HEK293 (cell line): ENCODE data around the gene ANKRD33B.
"Not testable (repeated sequence)": the region's sequence is repeated elsewhere in the genome, so short reads cannot be mapped to it uniquely, and the experiment has no call there.

ENCODE experiments used
- CTCF ChIA-PET: fragments of 350-600 bp; formaldehyde crosslinking; extraction: SDS; loops from one replicate; lab custom pipeline; 2021; ENCODE audit warnings: antibody characterized with exemption; lab: Yijun Ruan, JAX
- POLR2A ChIA-PET: fragments of 300-600 bp; formaldehyde crosslinking; extraction: SDS; loops from one replicate; lab custom pipeline; 2020; ENCODE audit warnings: antibody characterized with exemption, inconsistent platforms; lab: Yijun Ruan, JAX
- H3K27ac ChIP-seq: fragments of 200-500 bp; sonication (Bioruptor generic); 2 replicates; pipeline ENCODE4 v1.5.1; 2014; ENCODE audit warnings: low read depth, low read length, control low read depth, inconsistent platforms; ENCODE audit errors: extremely low read depth
- H3K36me3 ChIP-seq, 2 experiments: fragments of 200-500 bp in 1 of 2; sonication (Bioruptor generic) in 1 of 2; 1 replicate in 1 of 2; 2 replicates in 1 of 2; pipeline ENCODE4 v1.5.1; 2014 to 2017; ENCODE audit warnings: inconsistent platforms in 2 of 2, low read length in 2 of 2; ENCODE audit not compliant: control insufficient read depth in 2 of 2, insufficient read depth in 1 of 2
- H3K4me1 ChIP-seq: fragments of 200-500 bp; sonication (Bioruptor generic); 2 replicates; pipeline ENCODE4 v1.5.1; 2014; ENCODE audit warnings: mild to moderate bottlenecking, low read length, inconsistent platforms; ENCODE audit not compliant: control insufficient read depth, insufficient read depth
- H3K4me3 ChIP-seq: 2 replicates; pipeline ENCODE4 v1.5.1; 2011; ENCODE audit warnings: low read depth, mild to moderate bottlenecking, control low read depth, low read length, moderate library complexity
- H3K9me3 ChIP-seq: fragments of 200-500 bp; sonication (Bioruptor generic); 2 replicates; pipeline ENCODE4 v1.5.1; 2014; ENCODE audit warnings: low read depth, low read length, inconsistent platforms; ENCODE audit not compliant: control insufficient read depth, insufficient read depth
- HOXC10 ChIP-seq: sonication (generic); formaldehyde crosslinking; IDR thresholded peaks from 2 replicates; pipeline ENCODE4 v1.8.1; 2023; ENCODE audit warnings: mild to moderate bottlenecking, missing genetic modification reagents
- KLF9 ChIP-seq: fragments of 450-650 bp; formaldehyde crosslinking; IDR thresholded peaks from 2 replicates; pipeline ENCODE4 v1.5.1; 2016; ENCODE audit warnings: missing biosample characterization, missing genetic modification characterization, low read depth
- SP3 ChIP-seq: fragments of 450-650 bp; formaldehyde crosslinking; IDR thresholded peaks from 2 replicates; pipeline ENCODE4 v1.5.1; 2016; ENCODE audit warnings: missing biosample characterization, missing genetic modification characterization
- SP7 ChIP-seq: fragments of 450-650 bp; formaldehyde crosslinking; IDR thresholded peaks from 2 replicates; pipeline ENCODE4 v1.5.1; 2016; ENCODE audit warnings: missing biosample characterization, missing genetic modification characterization
- ZBTB11 ChIP-seq: fragments of 450-650 bp; formaldehyde crosslinking; conservative IDR thresholded peaks from 2 replicates; pipeline ENCODE4 v1.5.1; 2016; ENCODE audit warnings: low read depth, missing biosample characterization, missing genetic modification characterization
- ZBTB17 ChIP-seq: fragments of 450-650 bp; formaldehyde crosslinking; IDR thresholded peaks from 2 replicates; pipeline ENCODE4 v1.5.1; 2016; ENCODE audit warnings: missing biosample characterization, missing genetic modification characterization
- ZBTB8A ChIP-seq: fragments of 450-650 bp; formaldehyde crosslinking; IDR thresholded peaks from 2 replicates; pipeline ENCODE4 v1.5.1; 2016; ENCODE audit warnings: missing biosample characterization, missing genetic modification characterization
- ZNF23 ChIP-seq: fragments of 450-650 bp; formaldehyde crosslinking; IDR thresholded peaks from 2 replicates; pipeline ENCODE4 v1.5.1; 2016; ENCODE audit warnings: missing biosample characterization, missing genetic modification characterization, borderline replicate concordance
- ZNF248 ChIP-seq: fragments of 450-650 bp; formaldehyde crosslinking; IDR thresholded peaks from 2 replicates; pipeline ENCODE4 v1.5.1; 2017; ENCODE audit warnings: missing biosample characterization, missing genetic modification characterization
- ZNF302 ChIP-seq: fragments of 450-650 bp; formaldehyde crosslinking; IDR thresholded peaks from 2 replicates; pipeline ENCODE4 v1.5.1; 2016; ENCODE audit warnings: missing biosample characterization, missing genetic modification characterization, low read depth
- ZNF366 ChIP-seq: fragments of 450-650 bp; formaldehyde crosslinking; conservative IDR thresholded peaks from 2 replicates; pipeline ENCODE4 v1.5.1; 2016; ENCODE audit warnings: missing biosample characterization, missing genetic modification characterization
- ZNF37A ChIP-seq: fragments of 450-650 bp; IDR thresholded peaks from 2 replicates; pipeline ENCODE4 v1.5.1; 2018; ENCODE audit warnings: missing biosample characterization, missing genetic modification characterization
- ZNF449 ChIP-seq: fragments of 450-650 bp; formaldehyde crosslinking; IDR thresholded peaks from 2 replicates; pipeline ENCODE4 v1.5.1; 2017; ENCODE audit warnings: missing biosample characterization, mild to moderate bottlenecking, missing genetic modification characterization, moderate library complexity
- ZNF521 ChIP-seq: fragments of 450-650 bp; formaldehyde crosslinking; IDR thresholded peaks from 2 replicates; pipeline ENCODE4 v1.5.1; 2017; ENCODE audit warnings: missing biosample characterization, mild to moderate bottlenecking, missing genetic modification characterization
- ZNF558 ChIP-seq: fragments of 450-650 bp; formaldehyde crosslinking; IDR thresholded peaks from 2 replicates; pipeline ENCODE4 v1.5.1; 2016; ENCODE audit warnings: missing biosample characterization, missing genetic modification characterization
- ZNF560 ChIP-seq: fragments of 450-650 bp; formaldehyde crosslinking; IDR thresholded peaks from 2 replicates; pipeline ENCODE4 v1.5.1; 2017; ENCODE audit warnings: missing biosample characterization, missing genetic modification characterization, borderline replicate concordance
- ZNF621 ChIP-seq: fragments of 450-650 bp; formaldehyde crosslinking; IDR thresholded peaks from 2 replicates; pipeline ENCODE4 v1.5.1; 2017; ENCODE audit warnings: missing biosample characterization, missing genetic modification characterization
- ZNF629 ChIP-seq: fragments of 450-650 bp; formaldehyde crosslinking; IDR thresholded peaks from 2 replicates; pipeline ENCODE4 v1.5.1; 2017; ENCODE audit warnings: missing biosample characterization, missing genetic modification characterization
- ZNF654 ChIP-seq: fragments of 450-650 bp; formaldehyde crosslinking; IDR thresholded peaks from 2 replicates; pipeline ENCODE4 v1.5.1; 2016; ENCODE audit warnings: low read depth, missing biosample characterization, missing genetic modification characterization
- ZNF707 ChIP-seq: fragments of 450-650 bp; formaldehyde crosslinking; IDR thresholded peaks from 2 replicates; pipeline ENCODE4 v1.5.1; 2016; ENCODE audit warnings: missing biosample characterization, missing genetic modification characterization
- ZNF776 ChIP-seq: fragments of 450-650 bp; formaldehyde crosslinking; IDR thresholded peaks from 2 replicates; pipeline ENCODE4 v1.5.0; 2017; ENCODE audit warnings: missing biosample characterization, missing genetic modification characterization, borderline replicate concordance
- ZSCAN16 ChIP-seq: fragments of 450-650 bp; formaldehyde crosslinking; IDR thresholded peaks from 2 replicates; pipeline ENCODE4 v1.5.1; 2016; ENCODE audit warnings: missing biosample characterization, missing genetic modification characterization
- ZXDB ChIP-seq: fragments of 450-650 bp; formaldehyde crosslinking; IDR thresholded peaks from 2 replicates; pipeline ENCODE4 v1.5.1; 2016; ENCODE audit warnings: missing biosample characterization, missing genetic modification characterization
- TF ChIP-seq, protein P1 (sequence below): fragments of 450-650 bp; formaldehyde crosslinking; IDR thresholded peaks from 2 replicates; pipeline ENCODE4 v1.5.1; 2016; ENCODE audit warnings: missing biosample characterization, missing genetic modification characterization
- TF ChIP-seq, protein P2 (sequence below): fragments of 450-650 bp; formaldehyde crosslinking; IDR thresholded peaks from 2 replicates; pipeline ENCODE4 v1.5.1; 2017; ENCODE audit warnings: missing biosample characterization, missing genetic modification characterization

The ANKRD33B gene

GRCh38 chr5:10549123-10549514, 14.8 kb upstream of the ANKRD33B start:
- H3K4me1 ChIP-seq, POLR2A ChIA-PET, H3K9me3 ChIP-seq, H3K4me3 ChIP-seq, H3K27ac ChIP-seq, H3K36me3 ChIP-seq: not testable (repeated sequence)
- CTCF ChIA-PET, result interaction anchor here (2.8 kb wide), 1 partner anchor 95 kb away, joined by 18 read pairs; no protein-coding TSS in a partner anchor

GRCh38 chr5:10550222-10550995, 13.5 kb upstream of the ANKRD33B start:
- TF ChIP-seq ZBTB8A (tag by site-specific recombination) (no peak), KLF9 (no peak), SP3 (tag by site-specific recombination) (no peak), ZBTB17 (tag by site-specific recombination) (no peak), HOXC10 (CRISPR knock-in tag) (no peak), SP7 (tag by site-specific recombination) (no peak), ZNF521 (tag by site-specific recombination) (no peak), ZNF560 (tag by site-specific recombination) (no peak), ZNF302 (tag by site-specific recombination) (no peak), ZNF776 (tag by site-specific recombination) (no peak), ZNF449 (no peak), ZNF37A (tag by site-specific recombination) (no peak), ZNF248 (tag by site-specific recombination) (no peak)
- TF ChIP-seq, protein P1, sequence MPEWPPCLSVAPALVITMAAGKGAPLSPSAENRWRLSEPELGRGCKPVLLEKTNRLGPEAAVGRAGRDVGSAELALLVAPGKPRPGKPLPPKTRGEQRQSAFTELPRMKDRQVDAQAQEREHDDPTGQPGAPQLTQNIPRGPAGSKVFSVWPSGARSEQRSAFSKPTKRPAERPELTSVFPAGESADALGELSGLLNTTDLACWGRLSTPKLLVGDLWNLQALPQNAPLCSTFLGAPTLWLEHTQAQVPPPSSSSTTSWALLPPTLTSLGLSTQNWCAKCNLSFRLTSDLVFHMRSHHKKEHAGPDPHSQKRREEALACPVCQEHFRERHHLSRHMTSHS, result no peak
- TF ChIP-seq, protein P2, sequence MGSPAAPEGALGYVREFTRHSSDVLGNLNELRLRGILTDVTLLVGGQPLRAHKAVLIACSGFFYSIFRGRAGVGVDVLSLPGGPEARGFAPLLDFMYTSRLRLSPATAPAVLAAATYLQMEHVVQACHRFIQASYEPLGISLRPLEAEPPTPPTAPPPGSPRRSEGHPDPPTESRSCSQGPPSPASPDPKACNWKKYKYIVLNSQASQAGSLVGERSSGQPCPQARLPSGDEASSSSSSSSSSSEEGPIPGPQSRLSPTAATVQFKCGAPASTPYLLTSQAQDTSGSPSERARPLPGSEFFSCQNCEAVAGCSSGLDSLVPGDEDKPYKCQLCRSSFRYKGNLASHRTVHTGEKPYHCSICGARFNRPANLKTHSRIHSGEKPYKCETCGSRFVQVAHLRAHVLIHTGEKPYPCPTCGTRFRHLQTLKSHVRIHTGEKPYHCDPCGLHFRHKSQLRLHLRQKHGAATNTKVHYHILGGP (tag by site-specific recombination), result no peak
- H3K27ac ChIP-seq, result no peak overlapping the region
- no peak overlapping the region for H3K4me3 ChIP-seq
- peaks cover 12% of the 10 kb centered on the region for H3K4me1 ChIP-seq
- POLR2A ChIA-PET, result interaction anchor here (0.7 to 1.9 kb wide), 8 partner anchors 11 to 197 kb away, joined by 3 to 20 read pairs (median 5); partner anchors contain the start of genes ANKRD33B and MARCHF6
- H3K9me3 ChIP-seq, result no peaks in the 10 kb centered on the region
- H3K36me3 ChIP-seq, result no peaks in the 10 kb centered on the region
- CTCF ChIA-PET, result interaction anchor here (0.7 to 2.8 kb wide), 8 partner anchors 10 to 267 kb away, joined by 3 to 18 read pairs (median 4); no protein-coding TSS in a partner anchor

- Histone ChIP-seq H3K27ac (no peak overlapping the region), H3K4me3 (no peak overlapping the region), H3K36me3 (no peaks in the 10 kb centered on the region), H3K9me3 (no peaks in the 10 kb centered on the region), H3K4me1 (peaks cover 19% of the 10 kb centered on the region)
- POLR2A ChIA-PET, result interaction anchor here (0.8 to 1.9 kb wide), 11 partner anchors 9 to 286 kb away, joined by 3 to 20 read pairs (median 4); partner anchors contain the start of gene ANKRD33B
- CTCF ChIA-PET, result interaction anchor here (0.6 to 2.8 kb wide), 9 partner anchors 8 to 268 kb away, joined by 3 to 18 read pairs (median 4); no protein-coding TSS in a partner anchor
- TF ChIP-seq ZNF629 (tag by site-specific recombination), result no peak
- TF ChIP-seq ZXDB (tag by site-specific recombination), result no peak
- TF ChIP-seq ZNF558 (tag by site-specific recombination), result no peak
- no peak for TF ChIP-seq ZNF707
- no peak for TF ChIP-seq ZNF621 (tag by site-specific recombination)
- TF ChIP-seq ZBTB11 (tag by site-specific recombination), result no peak
- TF ChIP-seq ZNF366 (tag by site-specific recombination), result no peak
- no peak for TF ChIP-seq ZNF23 (tag by site-specific recombination)
- TF ChIP-seq ZNF654 (tag by site-specific recombination), result no peak
- no peak for TF ChIP-seq ZSCAN16 (tag by site-specific recombination)
These were observed 12.1 kb upstream of the ANKRD33B start for GRCh38 chr5:10551782-10552138.
